ENCODE data around the gene ENGASE. TPM values are rescaled to one million over a fixed set of nuclear protein-coding genes. Genes with fewer than 3 reads are reported as not detected.

Gene ENGASE
- total RNA-seq, 1 donor from 2014 or later: 38.4 TPM

DNA sequence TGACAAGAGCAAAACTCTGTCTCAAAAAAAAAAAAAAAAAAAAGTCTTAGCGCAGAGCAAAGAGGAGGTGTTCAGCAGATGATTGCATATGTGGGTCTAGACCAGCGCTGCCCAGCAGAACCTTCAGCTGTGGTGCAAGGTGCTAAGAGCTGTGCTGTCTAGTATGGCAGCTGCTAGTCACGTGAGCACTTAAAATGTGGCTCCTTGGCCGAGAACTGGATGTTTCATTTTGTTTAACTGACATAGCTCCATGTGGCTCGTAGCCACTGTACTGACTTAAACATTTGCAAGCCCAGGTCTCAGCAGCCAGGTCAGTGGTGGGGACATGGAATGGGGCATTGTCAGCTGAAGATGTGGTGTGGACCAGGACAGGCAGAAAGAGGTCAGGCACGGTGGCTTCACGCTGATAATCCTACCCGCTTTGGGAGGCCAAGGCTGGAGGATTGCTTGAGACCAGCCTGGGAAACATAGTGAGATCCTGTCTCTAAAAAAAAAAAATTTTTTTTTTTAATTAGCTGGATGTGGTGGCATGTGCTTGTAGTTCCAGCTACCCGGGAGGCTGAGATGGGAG is 41.5 kb upstream of the ENGASE start:
- H3K4me3 Mint-ChIP-seq (ENCODE audit: unreplicated experiment): no peak overlapping the region
- peaks cover 15% of the 10 kb centered on the region for H3K36me3 Mint-ChIP-seq (ENCODE audit: unreplicated experiment)
- TF ChIP-seq, protein P1, sequence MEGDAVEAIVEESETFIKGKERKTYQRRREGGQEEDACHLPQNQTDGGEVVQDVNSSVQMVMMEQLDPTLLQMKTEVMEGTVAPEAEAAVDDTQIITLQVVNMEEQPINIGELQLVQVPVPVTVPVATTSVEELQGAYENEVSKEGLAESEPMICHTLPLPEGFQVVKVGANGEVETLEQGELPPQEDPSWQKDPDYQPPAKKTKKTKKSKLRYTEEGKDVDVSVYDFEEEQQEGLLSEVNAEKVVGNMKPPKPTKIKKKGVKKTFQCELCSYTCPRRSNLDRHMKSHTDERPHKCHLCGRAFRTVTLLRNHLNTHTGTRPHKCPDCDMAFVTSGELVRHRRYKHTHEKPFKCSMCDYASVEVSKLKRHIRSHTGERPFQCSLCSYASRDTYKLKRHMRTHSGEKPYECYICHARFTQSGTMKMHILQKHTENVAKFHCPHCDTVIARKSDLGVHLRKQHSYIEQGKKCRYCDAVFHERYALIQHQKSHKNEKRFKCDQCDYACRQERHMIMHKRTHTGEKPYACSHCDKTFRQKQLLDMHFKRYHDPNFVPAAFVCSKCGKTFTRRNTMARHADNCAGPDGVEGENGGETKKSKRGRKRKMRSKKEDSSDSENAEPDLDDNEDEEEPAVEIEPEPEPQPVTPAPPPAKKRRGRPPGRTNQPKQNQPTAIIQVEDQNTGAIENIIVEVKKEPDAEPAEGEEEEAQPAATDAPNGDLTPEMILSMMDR (IDR thresholded peaks at IDR 0.05): no peak
- no peak for DNase-seq (ENCODE audit: extremely low spot score, unreplicated experiment)
- peak overlapping the region; percentile 94 for H3K27ac Mint-ChIP-seq (ENCODE audit: unreplicated experiment)
- peaks cover 3% of the 10 kb centered on the region for H3K27me3 Mint-ChIP-seq (ENCODE audit: unreplicated experiment)
- no peaks in the 10 kb centered on the region for H3K9me3 Mint-ChIP-seq (ENCODE audit: unreplicated experiment)
- H3K4me1 Mint-ChIP-seq (ENCODE audit: unreplicated experiment): peaks cover 83% of the 10 kb centered on the region

DNA sequence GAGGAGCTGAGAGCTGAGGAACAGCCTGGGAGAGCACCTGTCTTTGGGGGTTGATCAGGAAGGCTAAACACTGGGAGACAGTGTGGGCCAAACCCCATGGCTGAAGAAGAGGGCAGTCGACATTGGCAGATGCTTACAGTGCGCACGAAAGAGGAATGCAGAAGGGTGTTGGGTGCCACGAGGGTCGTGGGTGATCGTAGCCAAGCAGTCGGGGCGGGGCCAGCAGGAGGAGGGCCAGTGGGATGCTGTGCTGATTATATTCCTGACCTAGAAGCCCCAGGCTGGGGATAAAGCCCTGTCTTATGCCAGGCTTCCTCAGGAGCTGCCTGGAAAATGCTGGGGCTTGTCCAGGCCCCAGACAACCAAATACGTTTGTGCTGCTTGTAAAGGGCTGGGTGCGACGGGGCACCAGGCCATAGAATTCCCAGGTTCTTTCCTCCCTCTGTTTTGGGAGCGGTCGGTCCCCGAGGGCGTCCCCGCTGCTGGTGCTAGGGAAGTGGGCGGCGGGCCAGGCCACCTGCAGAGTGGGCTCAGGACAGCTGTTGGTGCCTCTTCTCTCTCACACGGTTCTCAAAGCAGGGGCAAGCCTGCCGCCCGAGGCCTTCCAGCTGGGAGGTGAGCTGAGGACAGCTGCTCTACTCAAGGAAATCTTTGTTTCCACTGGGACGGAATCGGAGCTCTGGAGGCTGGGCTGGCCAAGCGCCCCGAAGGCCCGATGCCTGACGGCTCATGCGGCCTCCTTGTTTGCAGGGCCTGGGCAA is 40.7 kb upstream of the ENGASE start:
- peak overlapping the region; percentile 94 for H3K27ac Mint-ChIP-seq (ENCODE audit: unreplicated experiment)

DNA sequence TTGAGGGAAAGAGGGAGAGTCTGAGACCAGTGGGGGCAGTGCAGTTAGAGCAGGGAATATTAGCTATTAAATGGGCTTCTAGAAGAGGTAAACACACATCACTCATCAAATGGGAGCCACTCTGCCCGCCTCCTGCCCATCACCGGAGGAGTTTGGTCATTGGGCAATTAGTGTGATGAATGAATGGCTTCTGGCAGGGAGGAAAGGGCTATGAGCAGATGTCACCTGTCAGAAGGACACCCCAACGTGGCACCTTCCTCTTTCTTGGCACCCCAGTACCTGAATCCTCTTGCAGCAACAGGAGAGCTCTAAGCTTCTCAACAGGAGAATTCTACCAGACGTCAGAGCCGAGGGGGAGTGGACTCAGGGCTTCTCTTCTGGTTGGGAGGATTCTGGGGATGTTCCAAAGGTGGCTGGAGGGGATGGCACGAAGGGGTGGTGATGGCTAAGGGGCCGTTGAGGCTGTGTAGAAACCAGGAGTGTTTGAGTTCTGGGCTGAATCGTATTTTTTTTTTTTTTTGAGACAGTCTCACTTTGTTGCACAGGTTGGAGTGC is 39.6 kb upstream of the ENGASE start:
- no peaks in the 10 kb centered on the region for H3K9me3 Mint-ChIP-seq (ENCODE audit: unreplicated experiment)
- H3K36me3 Mint-ChIP-seq (ENCODE audit: unreplicated experiment): peaks cover 19% of the 10 kb centered on the region
- peaks cover 3% of the 10 kb centered on the region for H3K27me3 Mint-ChIP-seq (ENCODE audit: unreplicated experiment)
- peaks cover 65% of the 10 kb centered on the region for H3K4me1 Mint-ChIP-seq (ENCODE audit: unreplicated experiment)
- no peak overlapping the region for H3K4me3 Mint-ChIP-seq (ENCODE audit: unreplicated experiment)
- peak overlapping the region; percentile 94 for H3K27ac Mint-ChIP-seq (ENCODE audit: unreplicated experiment)
- TF ChIP-seq, protein P1 (IDR thresholded peaks at IDR 0.05): no peak
- DNase-seq (ENCODE audit: extremely low spot score, unreplicated experiment): no peak

More for the DNA sequence above, 40.7 kb upstream of the ENGASE start:
- peaks cover 3% of the 10 kb centered on the region for H3K27me3 Mint-ChIP-seq (ENCODE audit: unreplicated experiment)
- peaks cover 75% of the 10 kb centered on the region for H3K4me1 Mint-ChIP-seq (ENCODE audit: unreplicated experiment)
- no peaks in the 10 kb centered on the region for H3K9me3 Mint-ChIP-seq (ENCODE audit: unreplicated experiment)
- peaks cover 19% of the 10 kb centered on the region for H3K36me3 Mint-ChIP-seq (ENCODE audit: unreplicated experiment)
- DNase-seq (ENCODE audit: extremely low spot score, unreplicated experiment): peak; percentile 96
- TF ChIP-seq, protein P1 (IDR thresholded peaks at IDR 0.05): no peak
- peak overlapping the region; percentile 49 for H3K4me3 Mint-ChIP-seq (ENCODE audit: unreplicated experiment)

DNA sequence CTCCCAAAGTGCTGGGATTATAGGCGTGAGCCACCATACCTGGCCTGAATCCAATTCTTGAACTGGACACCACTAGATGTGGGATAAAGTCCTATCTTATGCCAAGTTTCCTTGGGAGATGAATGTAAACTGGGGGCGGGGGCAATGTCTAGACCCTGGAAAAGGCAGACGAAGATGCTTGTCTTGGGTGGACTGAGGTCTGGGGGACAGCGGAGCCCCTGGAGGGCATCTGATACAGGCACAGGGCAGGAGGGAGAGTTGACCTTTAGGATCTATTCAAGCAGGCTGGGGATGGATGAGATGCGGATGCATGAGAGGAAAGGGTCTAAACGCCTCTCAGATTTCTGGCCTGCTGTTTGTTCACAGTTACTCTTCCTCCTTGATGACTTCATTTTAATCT is 38.9 kb upstream of the ENGASE start:
- H3K9me3 Mint-ChIP-seq (ENCODE audit: unreplicated experiment): no peaks in the 10 kb centered on the region
- TF ChIP-seq, protein P1 (IDR thresholded peaks at IDR 0.05): no peak
- H3K27me3 Mint-ChIP-seq (ENCODE audit: unreplicated experiment): peaks cover 3% of the 10 kb centered on the region
- H3K36me3 Mint-ChIP-seq (ENCODE audit: unreplicated experiment): peaks cover 21% of the 10 kb centered on the region
- DNase-seq (ENCODE audit: extremely low spot score, unreplicated experiment): no peak
- H3K27ac Mint-ChIP-seq (ENCODE audit: unreplicated experiment): peak overlapping the region; percentile 44
- no peak overlapping the region for H3K4me3 Mint-ChIP-seq (ENCODE audit: unreplicated experiment)
- H3K4me1 Mint-ChIP-seq (ENCODE audit: unreplicated experiment): peaks cover 62% of the 10 kb centered on the region

DNA sequence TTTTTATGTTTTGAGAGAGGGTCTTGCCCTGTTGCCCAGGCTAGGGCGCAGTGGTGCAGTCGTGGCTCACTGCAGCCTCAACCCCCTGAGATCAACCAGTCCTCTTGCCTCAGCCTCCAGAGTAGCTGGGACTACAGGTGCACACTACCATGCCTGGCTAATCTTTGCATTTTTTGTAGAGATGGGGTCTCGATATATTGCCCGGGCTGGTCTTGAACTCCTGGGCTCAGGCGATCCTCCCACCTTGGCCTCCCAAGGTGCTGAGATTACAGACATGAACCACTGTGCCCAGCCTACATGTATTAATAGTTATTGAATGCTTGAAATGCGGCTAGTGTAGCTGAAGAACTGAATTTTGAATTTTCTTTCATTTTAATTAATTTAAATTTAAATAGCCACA is 38.4 kb upstream of the ENGASE start:
- peaks cover 3% of the 10 kb centered on the region for H3K27me3 Mint-ChIP-seq (ENCODE audit: unreplicated experiment)
- peaks cover 60% of the 10 kb centered on the region for H3K4me1 Mint-ChIP-seq (ENCODE audit: unreplicated experiment)
- no peaks in the 10 kb centered on the region for H3K9me3 Mint-ChIP-seq (ENCODE audit: unreplicated experiment)
- no peak overlapping the region for H3K27ac Mint-ChIP-seq (ENCODE audit: unreplicated experiment)
- no peak for DNase-seq (ENCODE audit: extremely low spot score, unreplicated experiment)
- peaks cover 26% of the 10 kb centered on the region for H3K36me3 Mint-ChIP-seq (ENCODE audit: unreplicated experiment)
- no peak overlapping the region for H3K4me3 Mint-ChIP-seq (ENCODE audit: unreplicated experiment)
- TF ChIP-seq, protein P1 (IDR thresholded peaks at IDR 0.05): no peak
